Effector memory CD4-positive, alpha-beta T cell (primary cell): Measurements from ENCODE around the gene IFNL3.
A peak's percentile ranks its signal among the peaks of the same experiment; 100 is the strongest.
"Not testable (repeated sequence)": the region's sequence is repeated elsewhere in the genome, so short reads cannot be mapped to it uniquely, and the experiment has no call there.

Experiments
- DNase-seq, 3 donors: peaks; one replicate each; pipeline ENCODE4 v3.0.0-alpha.2; 2020
- H3K27ac ChIP-seq: 2 replicates; pipeline ENCODE4 v1.7.0; 2013; ENCODE audit warnings: mild to moderate bottlenecking, low read length, moderate library complexity; ENCODE audit not compliant: insufficient read depth, poor library complexity, severe bottlenecking
- H3K27me3 ChIP-seq: replicated peaks from 2 replicates; pipeline ENCODE4 v1.7.0; 2013; ENCODE audit warnings: mild to moderate bottlenecking, low read length; ENCODE audit not compliant: insufficient read depth, control insufficient read depth, poor library complexity, severe bottlenecking
- H3K36me3 ChIP-seq: 2 replicates; pipeline ENCODE4 v1.7.0; 2013; ENCODE audit warnings: mild to moderate bottlenecking, low read length, moderate library complexity; ENCODE audit not compliant: control insufficient read depth, insufficient read depth
- H3K4me1 ChIP-seq: 2 replicates; pipeline ENCODE4 v1.7.0; 2013; ENCODE audit warnings: low read length, mild to moderate bottlenecking; ENCODE audit not compliant: control insufficient read depth, insufficient read depth, poor library complexity, severe bottlenecking
- H3K4me3 ChIP-seq: 2 replicates; pipeline ENCODE4 v1.7.0; 2013; ENCODE audit warnings: low read length, low read depth, mild to moderate bottlenecking; ENCODE audit not compliant: insufficient read depth, poor library complexity, severe bottlenecking
- H3K9me3 ChIP-seq: 2 replicates; pipeline ENCODE4 v1.7.0; 2013; ENCODE audit warnings: mild to moderate bottlenecking, low read length, moderate library complexity; ENCODE audit not compliant: control insufficient read depth

IFNL3 gene

DNA sequence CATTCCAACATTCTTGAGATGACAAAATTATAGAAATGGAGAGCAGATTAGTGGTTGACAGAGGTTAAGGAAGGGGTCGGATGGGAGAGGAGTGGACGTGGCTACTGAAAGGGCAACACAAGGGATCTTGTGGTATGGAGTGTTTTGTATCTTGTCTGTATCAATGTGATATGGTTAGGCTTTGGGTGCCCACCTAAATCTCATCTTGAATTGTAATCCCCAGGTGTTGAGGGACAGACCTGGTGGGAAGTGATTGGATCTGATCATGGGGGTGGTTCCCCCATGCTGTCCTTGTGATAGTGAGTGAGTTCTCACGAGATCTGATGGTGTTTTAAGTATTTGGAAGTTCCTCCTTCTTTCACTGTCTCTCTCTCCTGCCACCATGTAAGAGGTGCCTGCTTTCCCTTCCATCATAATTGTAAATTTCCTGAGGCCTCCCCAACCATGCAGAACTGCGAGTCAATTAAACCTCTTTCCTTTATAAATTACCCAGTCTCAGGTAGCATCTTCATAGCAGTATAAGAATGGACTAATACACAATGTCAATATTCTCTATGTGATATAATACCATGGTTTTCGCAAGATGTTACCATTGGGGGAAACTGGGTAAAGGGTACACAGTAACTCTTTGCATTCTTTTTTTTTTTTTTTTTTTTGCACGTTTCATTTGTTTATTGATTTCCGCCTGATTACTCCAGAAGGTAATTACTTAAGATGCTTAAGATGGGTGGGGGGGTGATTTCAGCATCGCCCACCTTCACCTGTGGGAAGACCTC, 8.8 kb upstream of the IFNL3 start:
- H3K9me3 ChIP-seq = no peaks in the 10 kb centered on the region
- H3K36me3 ChIP-seq = no peaks in the 10 kb centered on the region
- H3K4me1 ChIP-seq = no peaks in the 10 kb centered on the region
- H3K27me3 ChIP-seq = no peaks in the 10 kb centered on the region
- DNase-seq = no peak
- no peak overlapping the region for H3K4me3 ChIP-seq
- no peak overlapping the region for H3K27ac ChIP-seq

DNA sequence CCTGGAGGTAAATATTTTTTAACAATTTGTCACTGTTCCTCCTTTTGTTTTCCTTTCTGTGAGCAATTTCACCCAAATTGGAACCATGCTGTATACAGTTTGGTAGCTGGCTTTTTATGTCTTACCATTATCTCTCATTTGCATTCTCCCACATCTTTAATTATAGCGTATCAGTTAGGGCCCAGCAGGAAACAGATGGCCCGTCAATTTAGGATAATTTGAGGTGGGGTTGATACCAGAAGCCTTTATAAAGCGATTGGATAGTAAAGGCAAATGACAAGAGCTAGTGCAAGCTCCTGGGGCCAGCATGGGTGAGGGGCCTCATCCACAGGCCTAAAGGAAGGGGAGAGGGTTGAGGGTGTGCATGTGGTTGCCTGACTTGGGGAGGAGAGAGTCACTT, 7.7 kb upstream of the IFNL3 start:
- DNase-seq = no peak
- peaks cover 4% of the 10 kb centered on the region for H3K27me3 ChIP-seq
- no peaks in the 10 kb centered on the region for H3K9me3 ChIP-seq
- H3K4me1 ChIP-seq = no peaks in the 10 kb centered on the region
- H3K36me3 ChIP-seq = no peaks in the 10 kb centered on the region
- no peak overlapping the region for H3K27ac ChIP-seq
- H3K4me3 ChIP-seq = no peak overlapping the region

DNA sequence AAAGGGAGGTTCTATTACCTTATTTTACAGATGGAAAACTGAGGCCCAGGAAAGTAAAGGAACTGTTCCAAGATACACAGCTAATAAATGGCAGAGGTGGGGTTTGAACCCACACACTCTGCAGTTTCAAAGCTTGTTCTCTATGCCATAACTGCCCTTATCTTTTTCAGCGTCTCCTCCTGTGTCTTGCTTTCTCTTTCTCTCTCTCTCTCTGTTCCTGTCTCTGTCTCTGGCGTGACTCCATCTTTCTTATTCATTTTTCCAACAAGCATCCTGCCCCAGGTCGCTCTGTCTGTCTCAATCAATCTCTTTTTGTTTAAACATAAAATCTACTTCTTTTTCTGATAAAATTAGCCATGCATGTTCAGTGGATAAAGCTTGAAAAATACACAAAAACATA, 7.0 kb upstream of the IFNL3 start:
- DNase-seq = no peak
- Histone ChIP-seq H3K27me3 (peaks cover 7% of the 10 kb centered on the region), H3K9me3 (no peaks in the 10 kb centered on the region), H3K4me1 (no peaks in the 10 kb centered on the region), H3K27ac (no peak overlapping the region), H3K4me3 (no peak overlapping the region), H3K36me3 (no peaks in the 10 kb centered on the region)

DNA sequence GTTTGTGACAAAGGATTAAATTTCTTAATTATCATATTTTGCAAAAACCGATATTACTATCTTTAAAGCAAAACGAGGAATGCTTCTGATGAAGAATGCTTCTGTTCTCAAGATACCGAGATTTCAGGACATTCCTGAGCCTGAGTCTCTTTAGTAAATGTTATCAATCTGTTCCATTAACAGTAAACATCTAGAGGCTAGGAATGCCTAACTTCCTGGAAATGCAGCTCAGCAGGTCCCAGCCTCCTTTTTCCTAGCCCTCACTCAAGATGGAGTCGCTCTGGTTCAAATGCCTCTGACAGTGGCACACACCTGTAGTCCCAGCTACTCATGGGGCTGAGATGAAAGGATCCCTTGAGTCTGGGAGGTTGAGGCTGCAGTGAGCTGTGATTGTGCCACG, 6.3 kb upstream of the IFNL3 start:
- H3K4me3 ChIP-seq = no peak overlapping the region
- H3K9me3 ChIP-seq = no peaks in the 10 kb centered on the region
- DNase-seq = no peak
- peaks cover 7% of the 10 kb centered on the region for H3K27me3 ChIP-seq
- no peak overlapping the region for H3K27ac ChIP-seq
- no peaks in the 10 kb centered on the region for H3K36me3 ChIP-seq
- H3K4me1 ChIP-seq = no peaks in the 10 kb centered on the region

DNA sequence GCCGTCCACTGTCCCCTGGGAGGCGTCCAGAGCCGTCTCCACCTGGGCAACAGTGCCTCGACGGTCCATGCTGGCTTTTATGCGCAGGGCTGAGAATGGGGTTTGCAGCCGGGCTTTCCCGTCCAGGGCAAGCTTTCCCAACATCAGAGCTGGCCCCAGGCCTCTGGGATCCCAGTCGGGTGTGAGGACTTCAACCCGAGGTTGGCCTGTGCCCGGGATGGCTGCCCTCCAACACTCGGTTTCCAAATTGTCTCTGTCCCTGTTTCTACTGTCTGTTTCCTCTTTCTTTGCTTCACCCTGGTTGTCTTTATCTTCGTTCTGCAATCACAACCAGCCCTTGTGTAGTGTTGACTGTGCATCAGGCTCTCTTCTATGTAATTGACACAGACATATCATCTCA, 4.0 kb upstream of the IFNL3 start, which contains the start of gene IFNL4:
Gene IFNL4 (minus strand): TSS at position 51 of the 400 bp plus-strand sequence.
- Histone ChIP-seq H3K4me1 (no peaks in the 10 kb centered on the region), H3K27ac (no peak within 1 kb of the TSS), H3K36me3 (no peaks in the 10 kb centered on the region), H3K27me3 (peaks cover 7% of the 10 kb centered on the region), H3K4me3 (no peak within 1 kb of the TSS), H3K9me3 (no peaks in the 10 kb centered on the region)
- DNase-seq = no peak

DNA sequence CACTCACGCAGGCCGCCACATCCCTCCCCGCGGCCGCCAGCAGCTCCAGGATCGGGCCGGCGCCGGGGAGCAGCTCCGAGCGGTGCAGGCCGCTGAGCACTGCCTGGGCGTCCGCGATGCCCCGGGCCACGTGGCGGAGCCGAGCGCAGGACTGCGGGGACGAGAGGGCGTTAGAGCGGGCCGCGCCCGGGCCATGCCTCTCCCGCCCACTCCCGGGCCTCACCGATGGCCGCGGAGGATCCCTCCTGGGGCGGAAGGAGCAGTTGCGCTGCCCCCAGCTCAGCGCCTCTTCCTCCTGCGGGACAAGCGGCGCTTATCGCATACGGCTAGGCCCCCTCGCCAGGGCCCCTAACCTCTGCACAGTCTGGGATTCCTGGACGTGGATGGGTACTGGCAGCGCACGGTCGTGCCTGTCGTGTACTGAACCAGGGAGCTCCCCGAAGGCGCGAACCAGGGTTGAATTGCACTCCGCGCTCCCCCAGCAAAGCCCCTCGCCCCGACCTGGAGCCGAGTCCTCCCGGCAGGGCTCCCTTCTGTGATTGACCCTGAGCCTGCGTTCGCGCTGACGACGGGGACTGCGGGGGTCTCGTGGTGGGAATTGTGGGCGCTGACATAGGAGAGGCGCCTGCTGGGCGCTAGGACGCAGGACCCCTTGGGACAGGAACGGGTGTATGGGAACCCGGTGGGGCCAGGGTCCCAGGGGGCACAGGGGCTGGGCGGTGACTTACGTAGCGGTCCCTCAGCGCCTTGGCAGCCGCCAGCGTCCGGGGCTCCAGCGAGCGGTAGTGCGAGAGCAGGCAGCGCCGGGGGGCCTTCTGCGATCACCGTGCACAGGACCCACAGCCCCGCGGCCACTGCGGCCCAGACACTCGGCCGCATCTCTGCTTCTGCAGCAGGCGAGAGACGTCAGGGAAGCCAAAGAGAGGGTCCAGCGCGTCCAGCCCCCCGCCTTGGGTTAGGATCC, 3.2 kb upstream of the IFNL3 start:
- Histone ChIP-seq H3K4me3 (peak overlapping the region; percentile 22), H3K27me3 (peaks cover 7% of the 10 kb centered on the region), H3K27ac (no peak overlapping the region), H3K9me3 (no peaks in the 10 kb centered on the region), H3K4me1 (no peaks in the 10 kb centered on the region), H3K36me3 (no peaks in the 10 kb centered on the region)
- DNase-seq = no peak

DNA sequence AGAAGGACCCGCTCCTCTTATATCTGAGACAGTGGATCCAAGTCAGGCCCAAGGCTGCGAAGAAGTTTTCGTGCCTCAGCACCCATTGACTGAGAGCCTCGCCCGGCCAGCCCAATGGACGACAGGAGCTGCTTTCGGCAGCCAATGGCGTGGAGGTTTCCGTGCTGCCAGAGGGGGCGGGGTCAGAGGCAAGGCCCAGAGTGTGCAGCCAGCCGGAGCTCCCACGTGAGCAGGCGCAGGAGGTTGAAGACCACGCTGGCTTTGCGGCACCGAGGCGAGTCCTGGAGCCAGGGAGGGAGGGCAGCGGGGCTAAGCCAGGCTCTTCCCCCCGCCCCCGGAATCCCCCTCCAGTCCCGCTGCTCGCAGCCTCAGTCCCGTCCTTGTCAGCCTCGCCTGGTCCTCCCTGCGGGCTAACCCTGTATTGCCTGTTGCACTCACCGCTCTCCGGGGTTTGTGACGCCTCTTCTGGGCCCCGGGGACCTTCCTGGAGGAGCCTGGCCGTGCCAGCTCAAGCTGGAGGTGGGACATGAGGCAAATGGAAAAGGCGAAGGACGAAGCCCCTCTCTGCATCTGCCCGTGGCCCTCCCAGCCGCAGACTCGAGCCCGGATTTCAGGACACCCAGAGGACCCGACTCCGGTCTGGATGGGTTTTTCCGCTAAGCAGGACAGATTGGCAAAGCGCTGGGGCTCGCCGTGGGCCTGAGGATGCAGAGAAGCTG, 2.3 kb upstream of the IFNL3 start:
- Histone ChIP-seq H3K27me3 (peaks cover 7% of the 10 kb centered on the region), H3K9me3 (no peaks in the 10 kb centered on the region), H3K4me1 (no peaks in the 10 kb centered on the region), H3K27ac (no peak overlapping the region), H3K4me3 (peak overlapping the region; percentile 22), H3K36me3 (no peaks in the 10 kb centered on the region)
- DNase-seq = no peak

DNA sequence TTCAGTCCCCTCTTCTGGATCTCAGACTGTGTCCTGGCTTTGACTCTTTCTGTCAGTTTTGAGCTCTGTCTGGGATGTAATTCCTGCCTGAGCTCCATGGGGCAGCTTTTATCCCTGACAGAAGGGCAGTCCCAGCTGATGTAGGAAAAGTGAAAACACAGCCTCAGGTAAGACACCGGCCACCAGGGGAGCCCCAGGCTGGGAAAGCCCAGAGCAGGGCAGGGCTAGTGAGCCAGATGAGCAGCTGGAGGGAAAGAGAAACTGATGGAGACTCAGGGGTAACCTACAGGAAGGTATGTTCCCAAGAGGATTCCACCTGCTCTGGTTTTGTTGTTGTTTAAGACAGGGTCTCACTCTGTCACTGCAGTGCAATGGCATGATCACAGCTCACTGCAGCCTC, 360 bp upstream of the IFNL3 start:
- H3K27me3 ChIP-seq, H3K4me1 ChIP-seq, H3K9me3 ChIP-seq, H3K27ac ChIP-seq, H3K36me3 ChIP-seq, H3K4me3 ChIP-seq, DNase-seq: not testable (repeated sequence)

DNA sequence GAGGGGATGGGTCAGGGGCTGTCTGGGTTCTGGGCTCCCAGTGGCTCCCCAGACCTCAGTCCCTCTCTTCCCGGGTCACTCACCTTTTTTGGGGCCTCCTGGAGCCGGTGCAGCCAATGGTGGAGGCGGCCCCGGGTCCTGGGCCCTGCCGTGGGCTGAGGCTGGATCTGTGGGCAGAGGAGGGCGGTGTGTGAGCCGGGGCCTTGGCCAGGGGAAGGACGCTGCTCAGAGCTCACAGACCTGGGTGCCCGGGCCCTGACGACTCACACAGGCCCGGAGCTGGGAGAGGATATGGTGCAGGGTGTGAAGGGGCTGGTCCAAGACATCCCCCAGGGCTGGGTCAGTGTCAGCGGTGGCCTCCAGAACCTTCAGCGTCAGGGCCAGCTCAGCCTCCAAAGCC, 1.1 kb downstream of the IFNL3 start:
- not testable (repeated sequence) for H3K27ac ChIP-seq

More for the DNA sequence above, 1.1 kb downstream of the IFNL3 start:
- not testable (repeated sequence) for H3K4me3 ChIP-seq, H3K36me3 ChIP-seq, H3K4me1 ChIP-seq, H3K27me3 ChIP-seq, DNase-seq, H3K9me3 ChIP-seq
